Measurements from ENCODE around the gene TSHZ3.

TSHZ3 gene

DNA sequence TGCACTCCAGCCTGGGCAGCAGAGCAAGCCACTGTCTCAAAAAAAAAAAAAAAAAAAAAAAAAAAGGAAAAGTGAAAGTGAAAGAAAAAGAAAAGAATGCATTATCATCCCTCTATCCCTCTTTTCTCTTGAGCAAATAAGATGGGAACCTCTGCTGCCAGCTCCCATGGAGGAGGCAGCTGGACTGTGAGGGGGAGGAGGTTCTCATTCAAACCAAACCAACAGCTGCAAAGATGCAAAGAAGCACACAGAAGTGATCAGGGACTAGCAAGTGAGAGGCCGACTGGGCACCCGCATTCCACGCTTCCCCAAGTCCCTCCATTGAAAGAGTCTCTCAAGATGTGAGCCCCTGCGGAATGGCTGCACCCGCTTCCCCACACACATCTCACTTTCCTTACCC is 63.5 kb downstream of the TSHZ3 start:
- DNase-seq: no peak

DNA sequence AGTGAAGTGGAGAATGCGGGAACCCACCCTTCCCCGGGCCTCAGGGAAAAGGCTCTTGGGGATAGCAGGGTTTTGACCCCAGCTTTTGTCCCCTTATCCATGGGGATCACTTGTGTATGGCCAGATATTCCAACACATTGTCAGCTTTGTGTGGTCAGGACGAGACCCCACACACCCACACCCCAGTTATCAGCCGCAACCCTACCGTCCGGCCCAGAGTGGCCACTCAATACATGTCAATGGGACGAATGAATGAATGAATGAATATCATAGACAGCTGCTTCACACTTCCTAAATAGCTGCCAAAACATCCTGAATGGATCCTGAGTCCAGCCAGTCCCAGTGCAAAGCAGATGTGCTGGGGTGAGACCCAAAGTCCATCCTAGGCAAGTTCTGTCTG is 64.6 kb downstream of the TSHZ3 start:
- no peak for DNase-seq

- DNase-seq: no peak
Measured at GRCh38 chr19:31283701-31284100, 65.5 kb downstream of the TSHZ3 start.

DNA sequence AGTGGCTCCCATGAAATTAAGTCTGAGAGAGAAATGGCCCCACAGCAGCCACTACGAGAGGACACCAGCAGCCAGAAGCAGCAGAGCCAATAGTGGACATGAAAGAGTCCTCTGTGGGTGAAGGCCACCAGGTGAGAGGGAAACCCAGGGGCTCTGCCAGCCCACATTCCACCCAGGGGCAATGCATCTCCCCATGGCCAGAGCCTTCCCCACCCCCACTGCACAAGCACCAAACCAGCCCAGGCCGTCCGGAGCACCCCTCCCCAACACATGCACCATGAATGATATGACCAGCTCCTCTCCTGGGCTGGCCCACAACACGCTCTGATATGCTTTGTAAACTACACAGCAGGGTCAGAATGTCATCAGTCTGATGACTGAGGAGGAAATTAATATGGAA is 66.9 kb downstream of the TSHZ3 start:
- DNase-seq: no peak

DNA sequence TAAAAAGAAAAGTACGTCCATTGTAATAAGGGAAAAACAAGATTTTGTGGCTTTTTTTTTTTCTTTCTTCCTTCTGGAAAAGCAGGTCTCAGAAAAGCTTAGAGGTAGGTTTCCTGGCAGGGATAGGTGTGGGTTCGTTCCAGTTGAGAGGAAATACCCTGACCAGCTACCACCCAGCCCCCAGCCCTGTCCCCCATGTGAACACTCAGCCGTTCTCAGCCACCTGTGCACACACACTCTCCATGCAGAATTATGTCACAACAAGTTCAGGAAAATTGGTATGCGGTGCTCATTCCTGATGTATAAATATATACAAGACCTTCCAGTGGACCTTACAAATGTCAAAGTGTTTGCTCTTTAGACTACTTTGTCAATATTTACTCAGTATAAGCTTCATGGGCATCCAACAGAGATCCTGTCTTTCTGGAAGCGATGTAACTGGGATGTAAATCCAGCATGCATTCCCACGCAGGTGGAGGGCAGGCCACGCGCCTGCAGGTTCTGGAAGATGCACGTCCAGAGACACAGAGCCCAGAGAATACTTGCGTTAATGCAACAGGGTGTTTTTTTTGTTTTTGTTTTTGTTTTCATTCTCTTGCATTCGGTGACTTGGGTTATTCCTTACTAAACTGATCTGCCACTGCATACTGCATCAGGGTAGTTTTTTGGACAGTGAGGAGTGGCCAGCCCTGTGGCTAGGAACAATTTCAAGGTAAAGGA is 68.8 kb downstream of the TSHZ3 start:
- no peak for DNase-seq

GRCh38 chr19:31279436-31279765 is 69.8 kb downstream of the TSHZ3 start:
- DNase-seq: no peak

DNA sequence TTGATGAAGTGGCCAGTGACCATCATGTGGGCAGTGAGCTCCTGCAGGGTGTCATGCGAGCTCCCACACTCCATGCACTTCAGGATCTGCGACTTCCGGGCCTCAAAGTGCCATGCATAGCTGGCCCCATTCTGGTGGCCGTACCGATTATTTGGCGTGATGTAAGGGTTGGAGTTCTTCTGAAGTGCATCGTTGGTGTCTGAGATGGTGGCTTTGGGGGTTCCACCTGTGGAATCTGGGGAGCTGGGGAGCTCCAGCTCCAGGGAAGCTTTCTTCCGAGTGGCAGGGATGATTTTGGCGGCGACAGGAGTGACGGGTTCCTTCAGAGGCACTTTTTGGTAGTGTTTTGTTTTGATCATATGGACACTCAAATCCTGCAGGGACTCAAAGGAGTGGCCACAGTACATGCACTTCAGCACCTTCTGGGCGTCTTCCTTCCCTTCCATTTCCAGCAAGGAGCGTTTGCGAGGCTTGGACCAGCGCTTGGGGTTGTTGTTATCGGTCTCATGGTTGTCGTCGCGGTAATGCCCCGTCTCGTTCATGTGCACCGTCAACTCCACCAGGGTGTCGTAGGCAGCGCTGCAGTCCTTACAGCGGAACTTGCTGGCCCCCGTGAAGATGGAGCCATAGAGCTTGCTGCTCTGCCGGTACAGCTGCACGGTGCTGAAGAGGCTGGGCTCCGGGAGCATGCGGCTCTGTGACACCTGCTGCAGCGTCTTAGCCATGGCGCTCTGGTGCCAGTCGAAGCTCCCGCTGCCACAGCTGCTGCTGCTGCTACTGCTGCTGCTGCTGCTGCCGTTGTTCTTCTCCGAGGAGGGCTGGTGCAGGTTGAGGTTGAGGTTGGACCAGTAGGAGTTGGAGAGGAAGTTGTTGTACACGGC is 70.4 kb downstream of the TSHZ3 start:
- DNase-seq: no peak

DNA sequence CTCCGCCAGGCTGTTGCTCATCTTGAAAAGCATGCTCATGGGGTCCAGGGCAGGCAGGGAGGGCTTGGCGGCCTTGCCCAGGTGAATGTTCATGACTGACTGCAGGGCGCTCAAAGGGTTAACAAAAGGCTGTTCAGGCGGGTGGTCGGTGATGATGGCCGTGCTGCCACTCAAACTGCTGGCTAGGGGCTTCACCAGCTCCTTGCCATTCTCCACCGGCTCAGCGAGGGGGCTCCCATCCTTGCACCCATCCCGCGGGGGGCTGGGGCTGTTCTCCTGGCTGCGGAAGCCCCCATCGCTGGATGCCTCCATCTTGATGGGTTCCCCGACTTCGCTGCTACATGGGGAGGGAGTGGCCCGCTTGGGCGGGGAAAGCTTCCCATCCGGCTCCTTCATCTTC is 71.7 kb downstream of the TSHZ3 start:
- DNase-seq: peak; percentile 37

DNA sequence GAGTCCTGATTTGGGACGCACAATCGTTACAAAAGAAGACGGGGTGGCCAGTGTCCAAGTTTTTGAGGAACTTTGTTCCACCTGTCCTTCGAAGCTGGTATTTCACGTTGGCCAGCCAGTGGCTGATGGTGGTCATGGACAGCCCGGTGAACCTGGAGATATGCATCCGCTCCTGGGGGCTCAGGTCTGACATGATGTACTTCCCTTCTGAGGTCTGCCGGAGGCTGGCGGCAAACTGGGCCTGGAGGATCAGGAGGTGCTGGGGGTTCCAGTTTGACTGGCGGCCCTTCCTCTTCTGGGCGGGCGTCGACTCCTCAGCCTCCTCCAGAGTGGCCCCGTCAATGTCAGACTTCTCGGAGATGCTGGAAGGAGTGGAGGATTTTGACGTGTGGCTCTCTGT is 72.4 kb downstream of the TSHZ3 start:
- DNase-seq: no peak

DNA sequence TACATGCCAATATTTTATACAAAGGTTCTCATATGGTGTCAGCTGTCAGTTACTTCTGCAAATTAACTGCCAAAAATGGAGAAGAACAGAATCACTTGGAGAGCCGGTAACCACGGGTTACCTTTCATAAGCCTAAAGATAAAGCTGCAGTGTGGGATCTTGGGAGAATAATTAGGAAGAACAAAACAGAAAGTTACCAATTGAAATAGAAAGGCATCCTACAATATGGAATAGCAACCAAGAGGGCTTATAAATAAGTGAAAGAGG is 74.2 kb downstream of the TSHZ3 start:
- DNase-seq: no peak

GRCh38 chr19:31274251-31275067 is 74.8 kb downstream of the TSHZ3 start:
- peak; percentile 30 for DNase-seq

DNA sequence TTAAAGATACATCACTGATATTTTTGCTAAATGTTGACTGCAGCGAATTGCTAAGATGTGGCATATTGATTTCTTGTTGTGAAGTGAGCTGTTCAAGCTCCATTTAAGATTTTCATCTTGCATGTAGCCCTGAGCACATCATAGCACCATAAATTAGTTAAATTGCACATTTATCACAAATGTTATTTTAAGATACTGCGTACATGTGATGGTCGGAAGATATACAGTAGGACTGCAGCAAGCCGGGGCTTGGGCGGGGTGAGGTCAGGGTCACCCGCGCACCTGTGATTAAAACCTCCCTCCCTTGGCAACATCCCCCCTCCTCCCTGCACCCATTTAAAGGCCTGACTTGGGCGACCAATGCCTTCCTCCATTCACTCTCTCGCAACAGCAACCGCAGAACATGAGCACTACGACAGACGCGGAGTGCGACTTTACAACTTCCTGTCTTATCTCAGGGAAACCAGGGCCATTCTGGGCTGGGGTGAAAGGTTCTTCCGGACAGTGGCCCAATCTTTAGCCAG is 76.6 kb downstream of the TSHZ3 start:
- peak; percentile 13 for DNase-seq

- DNase-seq: peak; percentile 34
Measured at GRCh38 chr19:31271306-31271911, 77.8 kb downstream of the TSHZ3 start.

- peak; percentile 13 for DNase-seq
Measured at GRCh38 chr19:31270897-31271296, 78.3 kb downstream of the TSHZ3 start.

- peak; percentile 53 for DNase-seq
Measured at GRCh38 chr19:31269425-31270127, 79.7 kb downstream of the TSHZ3 start.

DNA sequence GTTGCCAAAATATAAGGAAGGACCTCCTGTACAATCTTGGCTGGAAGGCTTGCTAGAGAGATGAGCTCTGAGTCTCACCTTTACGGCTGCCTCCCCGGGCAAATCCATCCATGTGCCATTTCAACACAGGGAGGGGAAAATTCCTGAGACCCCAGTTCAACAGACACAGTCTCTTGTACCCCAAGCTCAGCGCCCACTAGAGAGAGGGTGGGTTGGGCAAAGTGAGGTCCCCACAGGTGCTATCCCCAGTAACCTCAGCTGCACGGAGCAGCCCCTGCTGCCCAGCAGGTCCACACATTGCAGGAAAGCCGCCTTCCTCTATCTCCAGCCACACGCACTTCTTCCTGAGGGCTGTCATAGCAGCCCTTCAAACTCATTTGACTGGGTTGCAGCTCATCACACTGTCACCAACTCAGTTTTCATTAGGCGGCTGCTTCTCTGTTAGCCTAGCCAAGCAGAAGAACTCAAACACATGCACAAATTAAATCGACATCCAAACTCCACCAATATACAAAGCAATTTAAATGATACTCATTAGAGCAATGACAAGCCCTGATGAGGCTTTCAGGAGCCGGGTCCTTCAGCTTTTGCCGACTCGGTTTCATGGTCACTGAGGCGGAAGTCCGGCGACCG is 80.4 kb downstream of the TSHZ3 start:
- DNase-seq: no peak

DNA sequence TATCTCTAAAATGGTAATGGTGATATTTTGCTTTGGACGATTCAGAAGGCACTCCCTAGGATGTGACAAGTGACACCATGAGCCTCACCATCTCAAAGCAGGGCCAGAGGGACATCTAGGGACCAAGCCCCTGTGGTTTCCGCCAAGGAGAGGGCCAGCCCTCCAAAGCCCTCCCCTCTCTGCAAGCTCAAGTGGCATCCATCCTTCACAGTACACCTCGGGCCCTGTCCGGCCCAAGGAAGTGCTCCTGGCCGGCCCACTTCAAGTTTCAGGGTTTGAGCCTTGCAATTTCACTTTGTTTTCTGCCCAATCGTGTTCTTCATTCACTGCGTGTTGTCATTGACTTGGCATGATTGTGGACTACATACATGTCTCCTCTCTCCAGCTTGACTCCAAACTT is 82.5 kb downstream of the TSHZ3 start:
- DNase-seq: peak; percentile 51

DNA sequence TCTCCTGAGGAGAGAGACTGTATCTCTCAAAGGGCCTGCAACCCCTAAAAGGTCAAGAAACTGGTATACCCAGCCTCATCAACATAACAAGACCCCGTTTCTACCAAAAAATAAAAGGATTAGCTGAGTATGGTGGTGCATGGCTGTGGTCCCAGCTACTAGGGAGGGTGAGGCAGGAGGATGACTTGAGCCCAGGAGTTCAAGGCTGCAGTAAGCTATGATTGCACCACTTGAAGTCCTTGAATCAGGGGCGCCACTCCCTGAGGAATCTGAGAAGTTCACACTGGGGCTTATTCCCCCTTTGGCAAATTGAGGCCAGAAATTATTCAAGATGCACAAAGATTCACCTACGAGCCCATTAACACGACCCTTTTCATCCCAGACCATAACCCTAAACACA is 83.0 kb downstream of the TSHZ3 start:
- no peak for DNase-seq

DNA sequence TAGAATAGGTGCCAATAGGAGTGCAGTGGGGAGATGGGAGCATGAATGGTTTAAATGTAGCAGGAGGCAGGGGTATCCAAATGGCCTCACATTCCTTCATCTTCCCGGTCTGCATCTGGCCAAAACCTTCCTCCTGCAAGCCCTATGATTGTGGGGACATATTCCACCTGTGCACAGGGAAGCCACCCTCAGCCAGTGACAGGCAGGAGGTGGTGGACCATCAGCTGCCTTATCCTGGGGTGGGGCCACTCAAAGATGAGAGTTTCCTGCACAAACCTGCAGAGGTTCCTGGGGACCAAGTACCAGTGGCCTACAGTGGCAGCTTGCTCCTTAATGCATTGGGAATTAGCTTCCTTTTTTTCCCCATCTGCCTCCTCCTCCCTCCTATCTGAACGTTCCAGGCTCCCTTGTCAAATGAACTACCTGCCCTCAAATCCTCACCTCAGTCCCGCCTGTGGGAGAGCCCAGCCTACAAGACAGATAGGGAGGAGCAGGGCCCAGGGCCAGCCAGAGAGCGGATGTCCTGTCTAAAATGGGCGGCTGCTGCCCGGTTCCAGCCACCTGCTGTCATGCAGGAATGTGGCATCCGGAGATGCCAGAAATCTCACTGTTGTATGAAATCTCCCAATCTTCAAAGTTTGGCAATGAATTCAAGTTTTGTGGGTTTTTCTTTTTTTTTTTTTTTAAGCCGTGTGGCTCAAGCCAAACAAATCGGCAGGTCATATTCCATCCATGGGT is 85.0 kb downstream of the TSHZ3 start:
- DNase-seq: peak; percentile 43

GRCh38 chr19:31263328-31263727 is 85.9 kb downstream of the TSHZ3 start:
- peak; percentile 44 for DNase-seq

- peak; percentile 39 for DNase-seq
Measured at GRCh38 chr19:31262725-31263191, 86.5 kb downstream of the TSHZ3 start.

Data from activated effector memory CD4-positive, alpha-beta T cell treated with anti-CD3 and anti-CD28 coated beads, Interleukin-2, amount 50 U/mL, for 16 hours (primary cell).